NCI-H1417 treated with DMSO at 0.1 percent for 48 hours (cell line): ENCODE data around the gene SH2D3A.
"Not testable (repeated sequence)": the region's sequence is repeated elsewhere in the genome, so short reads cannot be mapped to it uniquely, and the experiment has no call there.

Experiments
- DNase-seq: peaks from one replicate; lab custom pipeline; 2025; lab: John Stamatoyannopoulos, UW

Gene SH2D3A

DNA sequence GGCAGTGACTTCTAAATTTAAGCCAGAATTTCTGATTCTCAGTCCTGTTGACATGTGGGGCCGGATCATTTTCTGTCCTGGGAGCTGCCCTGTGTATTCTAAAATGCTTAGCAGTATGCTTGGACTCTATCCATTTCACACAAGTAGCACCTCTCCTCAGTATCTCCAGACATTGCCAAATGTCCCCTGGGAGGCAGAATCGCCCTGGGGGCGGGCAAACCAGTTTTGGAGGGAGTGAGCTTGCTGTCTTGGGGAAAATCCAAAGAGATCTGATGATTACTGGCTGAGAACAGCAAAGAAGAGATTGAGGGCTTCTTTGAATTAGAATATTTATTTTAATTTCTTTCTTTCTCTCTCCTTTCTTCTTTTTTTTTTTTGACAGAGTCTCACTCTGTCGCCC lies 21.7 kb upstream of the SH2D3A start:
- DNase-seq, result no peak

- no peak for DNase-seq
Measured at GRCh38 chr19:6787393-6787792, 20.2 kb upstream of the SH2D3A start.

GRCh38 chr19:6779206-6779605 lies 12.0 kb upstream of the SH2D3A start:
- DNase-seq, result no peak

DNA sequence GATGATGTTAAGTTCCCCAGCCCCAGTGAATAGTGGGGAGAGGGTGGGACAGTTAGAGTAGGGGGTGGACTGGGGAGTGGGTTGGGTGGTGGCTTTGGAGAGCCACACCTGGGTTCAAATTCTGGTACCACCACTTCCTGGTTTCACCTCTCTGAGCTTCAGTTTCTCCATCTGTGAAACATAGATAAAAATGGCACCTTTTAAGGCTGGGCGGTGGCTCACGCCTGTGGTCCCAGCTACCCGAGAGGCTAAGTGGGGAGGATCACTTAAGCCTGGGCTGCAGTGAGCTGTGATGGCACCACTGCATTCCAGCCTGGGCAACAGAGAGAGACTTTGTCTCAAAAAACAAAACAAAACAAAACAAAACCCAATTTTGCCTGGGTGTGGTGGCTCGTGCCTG lies 11.2 kb upstream of the SH2D3A start:
- DNase-seq, result no peak

- no peak for DNase-seq
Measured at GRCh38 chr19:6777434-6777833, 10.2 kb upstream of the SH2D3A start.

DNA sequence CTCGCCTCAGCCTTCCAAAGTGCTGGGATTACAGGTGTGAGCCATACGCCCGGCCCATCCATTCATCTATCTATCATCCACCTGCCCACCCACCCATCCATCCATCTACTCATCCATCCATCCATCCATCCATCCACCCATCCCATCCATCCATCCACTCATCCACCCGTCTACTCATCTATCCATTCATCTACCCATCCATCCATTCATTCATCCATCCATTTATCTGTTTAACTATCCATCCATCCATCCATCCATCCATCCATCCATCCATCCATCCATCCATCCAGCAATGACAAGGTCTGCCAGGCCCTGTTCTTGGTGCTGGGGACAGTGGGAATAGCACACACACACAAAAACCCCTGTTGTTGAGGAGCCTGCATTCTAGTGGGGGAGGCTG lies 9.8 kb upstream of the SH2D3A start:
- no peak for DNase-seq

GRCh38 chr19:6776045-6776444 lies 8.8 kb upstream of the SH2D3A start:
- not testable (repeated sequence) for DNase-seq

DNA sequence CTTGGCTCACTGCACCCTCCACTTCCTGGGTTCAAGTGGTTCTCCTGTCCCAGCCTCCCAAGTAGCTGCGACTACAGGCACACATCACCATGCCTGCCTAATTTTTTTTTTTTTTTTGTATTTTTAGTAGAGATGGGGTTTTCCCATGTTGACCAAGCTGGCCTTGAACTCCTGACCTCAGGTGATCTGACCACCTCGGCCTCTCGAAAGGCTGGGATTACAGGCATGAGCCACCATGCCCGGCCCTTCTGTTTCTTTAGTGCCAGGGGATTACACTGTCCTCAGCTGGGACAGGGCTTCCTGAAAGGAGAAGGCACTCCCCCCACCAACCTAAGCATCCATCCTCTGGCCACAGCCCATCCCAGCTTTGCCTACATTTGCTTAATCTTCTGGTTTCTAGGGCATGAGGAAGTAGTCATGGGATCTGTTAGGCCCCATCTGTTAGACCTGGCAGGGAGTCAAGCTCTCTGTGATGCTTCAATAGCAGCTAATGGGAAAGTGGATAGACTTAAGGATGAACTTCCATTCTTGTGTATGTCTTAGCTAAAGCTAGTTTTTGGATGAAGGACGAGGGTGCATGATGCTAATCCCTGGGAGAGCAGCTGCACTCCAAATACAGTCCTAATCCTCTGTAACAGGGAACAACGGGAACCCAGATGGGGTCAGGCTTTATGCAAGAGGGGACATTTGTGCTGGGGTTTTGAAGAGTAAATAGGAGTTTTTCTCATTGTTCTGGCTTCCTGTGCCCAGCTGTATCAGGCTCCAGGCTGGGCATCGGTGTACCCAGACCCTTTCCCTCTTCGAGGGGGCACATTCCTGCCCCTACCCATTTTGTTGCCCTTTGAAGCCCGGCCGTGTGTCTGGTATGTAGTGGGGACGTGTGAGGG lies 7.8 kb upstream of the SH2D3A start:
- DNase-seq, result no peak

DNA sequence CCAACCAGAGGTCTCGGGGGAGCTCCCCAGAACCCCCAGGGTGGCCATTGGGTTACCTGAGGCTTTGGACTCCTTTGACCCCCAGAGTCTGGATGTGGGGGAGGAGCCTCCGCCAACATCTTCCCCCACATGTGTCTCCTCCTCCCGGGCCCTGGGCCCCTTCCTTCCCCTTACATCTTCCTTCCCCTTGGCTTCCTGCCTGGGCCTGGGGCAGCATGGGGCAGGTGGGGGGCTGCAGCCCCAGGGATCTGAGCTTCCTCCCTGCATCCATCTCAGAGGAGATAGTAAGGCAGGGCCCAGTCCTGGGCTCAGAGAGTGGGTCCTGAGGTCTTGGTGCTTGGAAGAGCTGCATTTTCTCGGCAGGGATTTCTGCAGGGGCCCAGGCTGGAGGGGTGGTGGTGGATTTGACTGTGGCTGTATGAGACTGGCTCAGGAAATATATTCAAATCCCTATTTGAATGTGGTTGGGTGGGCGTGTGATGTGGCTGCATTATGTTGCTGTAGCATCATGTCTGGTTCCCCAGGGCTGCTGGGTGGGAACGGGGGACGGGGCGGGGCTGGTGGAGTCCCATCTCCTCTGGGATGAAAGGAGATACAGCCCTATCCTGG lies 6.2 kb upstream of the SH2D3A start:
- no peak for DNase-seq

DNA sequence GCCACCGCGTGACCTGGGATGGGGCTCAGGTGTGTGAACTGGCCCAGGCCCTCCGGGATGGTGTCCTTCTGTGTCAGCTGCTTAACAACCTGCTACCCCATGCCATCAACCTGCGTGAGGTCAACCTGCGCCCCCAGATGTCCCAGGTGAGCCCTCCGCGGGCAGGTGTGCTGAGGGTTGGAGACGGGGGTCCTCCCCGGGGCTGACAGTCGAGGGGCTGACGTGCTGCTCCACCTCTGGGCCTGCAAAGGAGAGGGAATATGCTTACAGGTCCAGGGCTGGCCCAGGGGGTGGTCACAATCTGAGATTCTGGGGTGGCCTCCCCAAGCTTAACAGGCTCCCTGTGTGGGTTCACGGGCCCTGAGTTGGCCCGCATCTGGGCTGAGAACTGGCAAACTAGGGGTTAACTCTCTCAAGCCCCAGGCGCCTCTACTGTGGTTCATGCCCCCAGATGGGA lies 5.7 kb upstream of the SH2D3A start:
- DNase-seq, result no peak

GRCh38 chr19:6772028-6772865 lies 5.0 kb upstream of the SH2D3A start, which contains the start of gene VAV1:
Gene VAV1, plus strand, starts transcription at chr19:6772708. Its CDS starts 100 bp downstream, at chr19:6772808.
- DNase-seq, result no peak

- DNase-seq, result not testable (repeated sequence)
Measured at GRCh38 chr19:6771648-6772027, 4.4 kb upstream of the SH2D3A start.

DNA sequence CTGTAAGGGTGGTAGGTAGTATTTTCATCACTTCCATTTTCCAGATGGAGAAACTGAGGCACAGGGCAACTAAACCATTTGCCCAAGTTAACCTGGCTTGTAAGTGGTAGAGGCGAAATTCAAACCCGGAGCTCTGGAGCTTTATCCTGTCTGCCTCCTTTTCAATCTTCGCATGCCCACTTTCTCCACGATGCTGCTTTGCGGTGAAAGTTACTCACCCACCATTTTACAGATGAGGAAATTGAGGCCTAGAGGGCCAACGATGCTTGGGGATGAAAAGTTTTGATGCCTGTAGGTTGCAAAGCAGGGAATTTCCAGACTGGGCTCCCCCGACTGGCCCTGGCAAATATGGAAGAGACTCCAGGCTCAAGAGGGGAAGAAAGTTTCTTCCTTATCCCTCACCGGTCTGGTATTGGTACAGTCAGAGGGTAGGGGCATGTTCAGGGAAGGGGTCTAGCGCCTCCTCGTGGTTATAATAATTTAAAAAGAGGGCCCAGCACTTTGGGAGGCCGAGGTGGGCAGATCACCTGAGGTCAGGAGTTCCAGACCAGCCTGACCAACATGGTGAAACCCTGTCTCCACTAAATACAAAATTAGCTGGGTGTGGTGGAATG lies 1.9 kb upstream of the SH2D3A start:
- DNase-seq, result no peak

DNA sequence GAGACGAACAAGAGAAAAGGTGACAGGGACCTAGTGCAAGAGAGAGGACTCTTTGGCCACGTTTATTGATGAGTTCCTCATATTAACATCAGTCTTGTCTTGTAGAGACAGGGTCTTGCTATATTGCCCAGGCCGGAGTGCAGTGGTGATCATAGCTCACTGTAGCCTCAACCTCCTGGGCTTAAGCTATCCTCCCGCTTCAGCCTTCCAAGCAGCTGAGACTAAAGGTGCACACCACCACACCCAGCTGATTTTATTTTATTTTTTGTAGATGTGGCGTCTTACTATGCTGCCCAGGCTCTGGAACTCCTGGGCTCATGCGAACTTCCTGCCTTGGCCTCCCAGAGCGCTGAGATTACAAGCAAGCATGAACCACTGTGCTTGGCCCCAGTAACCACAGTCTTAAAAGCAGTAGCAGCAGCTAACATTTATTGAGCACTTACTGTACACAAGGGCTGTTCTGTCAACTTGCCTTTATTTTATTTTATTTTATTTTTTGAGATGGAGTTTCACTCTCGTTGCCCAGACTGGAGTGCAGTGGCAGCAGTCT lies 1.1 kb upstream of the SH2D3A start:
- no peak for DNase-seq

- no peak for DNase-seq
Measured at GRCh38 chr19:6767081-6767356, 216 bp downstream of the SH2D3A start.

DNA sequence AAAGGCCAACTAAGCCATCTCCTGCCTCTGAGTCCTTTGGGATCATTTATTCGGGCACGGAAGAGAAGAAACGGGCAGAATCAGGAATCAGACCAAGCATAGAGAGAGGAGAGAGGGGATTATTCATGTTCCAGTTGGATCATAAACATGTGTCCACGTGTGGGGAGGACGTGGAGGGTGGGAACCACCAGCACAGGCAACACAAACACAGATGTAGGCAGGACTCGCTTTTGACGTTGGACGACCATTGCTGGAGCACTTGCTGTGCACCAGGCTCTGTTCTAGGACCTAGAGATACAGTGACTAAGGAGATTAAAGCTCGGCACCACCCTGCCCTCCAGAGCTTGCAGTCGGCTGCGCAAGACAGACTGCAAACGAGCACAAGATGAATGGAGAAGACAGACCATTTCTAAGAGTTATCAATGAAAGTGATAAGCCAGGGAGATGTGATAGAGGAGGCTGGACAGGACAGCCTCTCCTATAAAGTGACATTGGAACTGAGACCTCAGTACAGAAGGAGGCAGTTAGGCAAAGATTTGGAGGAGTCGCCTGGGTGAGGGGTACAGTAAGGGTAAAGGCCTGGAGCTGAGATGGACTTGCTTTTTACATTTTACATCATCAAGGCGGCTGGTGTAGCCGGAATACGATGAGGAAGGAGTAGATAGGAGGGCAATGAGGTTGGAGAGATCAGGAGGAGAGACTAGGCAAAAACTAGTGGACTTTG lies 716 bp downstream of the SH2D3A start:
- DNase-seq, result no peak

DNA sequence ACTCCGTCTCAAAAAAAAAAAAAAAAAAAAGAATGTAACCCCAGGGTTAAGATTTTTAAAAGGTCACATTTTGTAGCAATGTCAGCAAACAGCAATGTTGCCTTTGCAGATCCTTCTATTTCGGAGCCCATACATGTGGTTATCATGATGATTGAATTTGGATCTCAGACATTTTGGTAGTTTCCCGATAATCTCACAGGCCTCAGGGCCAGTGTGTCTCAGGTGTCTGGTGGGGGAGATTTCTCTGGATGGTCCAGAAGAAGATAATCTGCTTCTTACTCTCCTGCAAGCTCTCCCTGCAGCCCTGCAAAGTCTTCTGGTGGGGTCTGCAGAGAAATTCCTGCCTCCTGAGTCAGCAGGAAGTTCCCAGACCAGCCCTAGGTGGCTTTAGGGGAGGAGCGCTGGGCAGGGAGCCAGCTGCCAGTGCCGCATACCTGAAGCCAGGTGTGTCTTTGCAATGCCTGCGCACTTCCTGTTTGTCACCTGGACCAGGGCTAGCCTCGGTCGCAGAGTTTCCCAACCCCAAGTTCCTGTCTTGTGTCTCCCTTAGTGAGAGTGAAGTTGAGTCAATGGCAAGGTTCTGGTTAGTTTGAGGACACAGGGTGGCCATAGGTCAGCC lies 1.4 kb downstream of the SH2D3A start:
- DNase-seq, result no peak

DNA sequence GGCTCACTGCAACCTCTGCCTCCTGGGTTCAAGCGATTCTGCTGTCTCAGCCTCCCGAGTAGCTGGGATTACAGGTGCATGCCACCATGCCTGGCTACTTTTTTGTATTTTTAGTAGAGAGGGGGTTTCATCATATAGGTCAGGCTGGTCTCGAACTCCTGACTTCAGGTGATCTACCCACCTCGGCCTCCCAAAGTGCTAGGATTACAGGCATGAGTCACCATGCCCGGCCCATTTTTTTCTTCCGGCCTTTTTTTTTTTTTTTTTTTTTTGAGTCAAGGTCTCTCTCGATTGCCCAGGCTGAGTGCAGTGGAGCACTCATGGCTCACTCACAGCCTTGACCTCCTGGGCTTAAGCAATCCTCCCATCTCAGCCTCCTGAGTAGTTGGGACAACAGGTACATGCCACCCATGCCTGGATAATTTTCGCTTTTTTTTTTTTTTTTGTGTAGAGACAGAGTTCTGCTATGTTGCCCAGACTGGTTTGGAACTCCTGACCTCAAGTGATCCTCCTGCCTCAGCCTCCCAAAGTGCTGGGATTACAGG lies 4.9 kb downstream of the SH2D3A start:
- DNase-seq, result not testable (repeated sequence)

- DNase-seq, result no peak
Measured at GRCh38 chr19:6761053-6761676, 6.1 kb downstream of the SH2D3A start.

- DNase-seq, result no peak
Measured at GRCh38 chr19:6760606-6761005, 6.6 kb downstream of the SH2D3A start.
